Peyer's patch (tissue), 4 donors: Measurements from ENCODE around the gene SPATA13.

Source experiments
- POLR2A ChIP-seq, 2 donors: fragments of 450-650 bp; IDR thresholded peaks; one replicate each; pipeline ENCODE4 v1.5.1; 2017; ENCODE audit warnings: antibody characterized with exemption in 2 of 2, mild to moderate bottlenecking in 2 of 2, moderate library complexity in 2 of 2
- TF ChIP-seq, protein P1 (sequence below), 6 experiments: fragments of 450-650 bp in 4 of 6; fragments of 200-600 bp in 2 of 6; sonication (generic) in 1 of 6; IDR thresholded peaks; one replicate each; pipeline ENCODE4 v1.5.1; 2017 to 2019; ENCODE audit warnings: antibody characterized with exemption in 6 of 6, mild to moderate bottlenecking in 3 of 6, moderate library complexity in 1 of 6

DNA sequence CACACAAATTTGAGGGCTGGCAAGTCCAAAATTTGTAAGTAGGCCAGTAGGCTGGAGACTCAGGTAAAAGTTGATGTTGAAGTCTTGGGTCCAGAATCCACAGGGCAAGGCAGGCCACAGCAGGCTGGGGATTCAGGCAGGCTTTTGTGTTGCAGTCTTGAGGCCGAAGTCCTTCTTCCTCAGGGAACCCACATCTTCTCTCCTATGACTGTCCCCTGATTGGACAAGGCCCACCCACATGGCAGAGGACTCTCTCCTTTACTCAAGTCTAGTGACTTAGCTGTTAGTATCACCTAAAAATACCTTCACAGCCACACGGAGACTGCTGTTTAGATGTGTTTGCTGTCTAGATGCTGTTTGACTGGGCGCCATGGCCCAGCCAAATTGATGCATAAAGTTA is 9.9 kb upstream of the SPATA13 start:
- TF ChIP-seq, protein P1, sequence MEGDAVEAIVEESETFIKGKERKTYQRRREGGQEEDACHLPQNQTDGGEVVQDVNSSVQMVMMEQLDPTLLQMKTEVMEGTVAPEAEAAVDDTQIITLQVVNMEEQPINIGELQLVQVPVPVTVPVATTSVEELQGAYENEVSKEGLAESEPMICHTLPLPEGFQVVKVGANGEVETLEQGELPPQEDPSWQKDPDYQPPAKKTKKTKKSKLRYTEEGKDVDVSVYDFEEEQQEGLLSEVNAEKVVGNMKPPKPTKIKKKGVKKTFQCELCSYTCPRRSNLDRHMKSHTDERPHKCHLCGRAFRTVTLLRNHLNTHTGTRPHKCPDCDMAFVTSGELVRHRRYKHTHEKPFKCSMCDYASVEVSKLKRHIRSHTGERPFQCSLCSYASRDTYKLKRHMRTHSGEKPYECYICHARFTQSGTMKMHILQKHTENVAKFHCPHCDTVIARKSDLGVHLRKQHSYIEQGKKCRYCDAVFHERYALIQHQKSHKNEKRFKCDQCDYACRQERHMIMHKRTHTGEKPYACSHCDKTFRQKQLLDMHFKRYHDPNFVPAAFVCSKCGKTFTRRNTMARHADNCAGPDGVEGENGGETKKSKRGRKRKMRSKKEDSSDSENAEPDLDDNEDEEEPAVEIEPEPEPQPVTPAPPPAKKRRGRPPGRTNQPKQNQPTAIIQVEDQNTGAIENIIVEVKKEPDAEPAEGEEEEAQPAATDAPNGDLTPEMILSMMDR (IDR thresholded peaks at IDR 0.05): no peak
- no peak for TF ChIP-seq POLR2A (IDR thresholded peaks at IDR 0.05)
